ENCODE data around the gene DAPK1.

DAPK1 gene

DNA sequence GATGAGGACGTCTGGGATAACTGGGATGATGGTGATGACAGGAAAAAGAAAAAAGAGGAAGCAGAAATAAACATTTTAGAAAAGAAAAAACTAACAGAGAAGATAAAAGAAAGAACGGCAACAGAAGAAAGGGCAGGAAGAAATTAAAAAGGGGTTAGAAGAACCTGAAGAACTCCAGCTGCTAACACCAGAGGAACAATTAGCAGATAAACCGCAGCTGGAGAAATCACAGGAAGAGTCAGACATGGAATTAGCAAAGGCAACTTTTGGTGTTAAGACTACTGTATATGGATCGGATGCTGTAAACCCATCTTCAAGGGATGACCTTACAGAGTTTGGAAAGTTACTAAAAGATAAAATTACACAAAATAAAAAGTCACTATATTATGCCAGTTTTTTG is 243.7 kb downstream of the DAPK1 start (continued):
- TF ChIP-seq, protein P1, sequence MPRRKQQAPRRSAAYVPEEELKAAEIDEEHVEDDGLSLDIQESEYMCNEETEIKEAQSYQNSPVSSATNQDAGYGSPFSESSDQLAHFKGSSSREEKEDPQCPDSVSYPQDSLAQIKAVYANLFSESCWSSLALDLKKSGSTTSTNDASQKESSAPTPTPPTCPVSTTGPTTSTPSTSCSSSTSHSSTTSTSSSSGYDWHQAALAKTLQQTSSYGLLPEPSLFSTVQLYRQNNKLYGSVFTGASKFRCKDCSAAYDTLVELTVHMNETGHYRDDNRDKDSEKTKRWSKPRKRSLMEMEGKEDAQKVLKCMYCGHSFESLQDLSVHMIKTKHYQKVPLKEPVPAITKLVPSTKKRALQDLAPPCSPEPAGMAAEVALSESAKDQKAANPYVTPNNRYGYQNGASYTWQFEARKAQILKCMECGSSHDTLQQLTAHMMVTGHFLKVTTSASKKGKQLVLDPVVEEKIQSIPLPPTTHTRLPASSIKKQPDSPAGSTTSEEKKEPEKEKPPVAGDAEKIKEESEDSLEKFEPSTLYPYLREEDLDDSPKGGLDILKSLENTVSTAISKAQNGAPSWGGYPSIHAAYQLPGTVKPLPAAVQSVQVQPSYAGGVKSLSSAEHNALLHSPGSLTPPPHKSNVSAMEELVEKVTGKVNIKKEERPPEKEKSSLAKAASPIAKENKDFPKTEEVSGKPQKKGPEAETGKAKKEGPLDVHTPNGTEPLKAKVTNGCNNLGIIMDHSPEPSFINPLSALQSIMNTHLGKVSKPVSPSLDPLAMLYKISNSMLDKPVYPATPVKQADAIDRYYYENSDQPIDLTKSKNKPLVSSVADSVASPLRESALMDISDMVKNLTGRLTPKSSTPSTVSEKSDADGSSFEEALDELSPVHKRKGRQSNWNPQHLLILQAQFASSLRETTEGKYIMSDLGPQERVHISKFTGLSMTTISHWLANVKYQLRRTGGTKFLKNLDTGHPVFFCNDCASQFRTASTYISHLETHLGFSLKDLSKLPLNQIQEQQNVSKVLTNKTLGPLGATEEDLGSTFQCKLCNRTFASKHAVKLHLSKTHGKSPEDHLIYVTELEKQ (tag by site-specific recombination; IDR thresholded peaks at IDR 0.05; ENCODE audit: borderline replicate concordance): no peak
- no peak for TF ChIP-seq ZNF350 (tag by site-specific recombination; IDR thresholded peaks at IDR 0.05)

DNA sequence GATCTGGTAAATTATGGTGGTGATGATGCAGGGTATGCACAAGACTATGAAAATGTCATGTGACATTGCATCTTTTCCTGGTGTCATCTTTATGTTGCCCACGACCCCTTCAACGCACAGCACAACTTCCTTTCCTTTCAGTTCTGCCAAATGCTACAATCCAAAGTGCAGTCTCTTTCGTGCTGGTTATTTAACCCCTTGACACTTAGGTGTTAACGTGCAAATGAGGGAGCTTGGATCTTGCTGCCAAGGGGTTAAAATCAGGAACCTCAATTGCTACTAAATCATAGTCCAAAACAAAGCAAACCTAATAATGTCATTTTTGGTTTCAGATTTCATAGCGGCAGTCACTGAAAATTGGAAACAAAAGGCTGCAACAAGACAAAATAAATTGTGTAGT is 244.2 kb downstream of the DAPK1 start:
- no peaks in the 10 kb centered on the region for H3K4me1 ChIP-seq (ENCODE audit: control insufficient read depth, insufficient read depth, low read length)
- H3K36me3 ChIP-seq (ENCODE audit: control insufficient read depth in 2 of 2, insufficient read depth in 1 of 2, low read length in 2 of 2): no peaks in the 10 kb centered on the region
- CTCF ChIA-PET: no interaction called here
- TF ChIP-seq ZNF654 (tag by site-specific recombination; IDR thresholded peaks at IDR 0.05; ENCODE audit: low read depth) (no peak), ZNF664 (tag by site-specific recombination; IDR thresholded peaks at IDR 0.05) (no peak), REPIN1 (tag by site-specific recombination; IDR thresholded peaks at IDR 0.05; ENCODE audit: low read depth) (no peak), ZNF239 (tag by site-specific recombination; IDR thresholded peaks at IDR 0.05) (no peak), ZFHX2 (tag by site-specific recombination; conservative IDR thresholded peaks at IDR 0.05) (no peak), SCRT1 (tag by site-specific recombination; IDR thresholded peaks at IDR 0.05; ENCODE audit: borderline replicate concordance) (no peak), YY2 (tag by site-specific recombination; IDR thresholded peaks at IDR 0.05) (no peak), ZBTB8A (tag by site-specific recombination; IDR thresholded peaks at IDR 0.05) (no peak), TCF7L2 (IDR thresholded peaks at IDR 0.05; ENCODE audit: borderline replicate concordance, low read depth, low read length) (no peak), ZNF404 (tag by site-specific recombination; IDR thresholded peaks at IDR 0.05) (no peak), ZNF514 (tag by site-specific recombination; IDR thresholded peaks at IDR 0.05) (no peak), ZNF2 (tag by site-specific recombination; IDR thresholded peaks at IDR 0.05) (no peak), ZNF501 (tag by site-specific recombination; IDR thresholded peaks at IDR 0.05) (no peak), ZNF37A (tag by site-specific recombination; IDR thresholded peaks at IDR 0.05) (no peak)
- TF ChIP-seq, protein P2, sequence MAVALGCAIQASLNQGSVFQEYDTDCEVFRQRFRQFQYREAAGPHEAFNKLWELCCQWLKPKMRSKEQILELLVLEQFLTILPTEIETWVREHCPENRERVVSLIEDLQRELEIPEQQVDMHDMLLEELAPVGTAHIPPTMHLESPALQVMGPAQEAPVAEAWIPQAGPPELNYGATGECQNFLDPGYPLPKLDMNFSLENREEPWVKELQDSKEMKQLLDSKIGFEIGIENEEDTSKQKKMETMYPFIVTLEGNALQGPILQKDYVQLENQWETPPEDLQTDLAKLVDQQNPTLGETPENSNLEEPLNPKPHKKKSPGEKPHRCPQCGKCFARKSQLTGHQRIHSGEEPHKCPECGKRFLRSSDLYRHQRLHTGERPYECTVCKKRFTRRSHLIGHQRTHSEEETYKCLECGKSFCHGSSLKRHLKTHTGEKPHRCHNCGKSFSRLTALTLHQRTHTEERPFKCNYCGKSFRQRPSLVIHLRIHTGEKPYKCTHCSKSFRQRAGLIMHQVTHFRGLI (tag by site-specific recombination; IDR thresholded peaks at IDR 0.05): no peak
- TF ChIP-seq, protein P3, sequence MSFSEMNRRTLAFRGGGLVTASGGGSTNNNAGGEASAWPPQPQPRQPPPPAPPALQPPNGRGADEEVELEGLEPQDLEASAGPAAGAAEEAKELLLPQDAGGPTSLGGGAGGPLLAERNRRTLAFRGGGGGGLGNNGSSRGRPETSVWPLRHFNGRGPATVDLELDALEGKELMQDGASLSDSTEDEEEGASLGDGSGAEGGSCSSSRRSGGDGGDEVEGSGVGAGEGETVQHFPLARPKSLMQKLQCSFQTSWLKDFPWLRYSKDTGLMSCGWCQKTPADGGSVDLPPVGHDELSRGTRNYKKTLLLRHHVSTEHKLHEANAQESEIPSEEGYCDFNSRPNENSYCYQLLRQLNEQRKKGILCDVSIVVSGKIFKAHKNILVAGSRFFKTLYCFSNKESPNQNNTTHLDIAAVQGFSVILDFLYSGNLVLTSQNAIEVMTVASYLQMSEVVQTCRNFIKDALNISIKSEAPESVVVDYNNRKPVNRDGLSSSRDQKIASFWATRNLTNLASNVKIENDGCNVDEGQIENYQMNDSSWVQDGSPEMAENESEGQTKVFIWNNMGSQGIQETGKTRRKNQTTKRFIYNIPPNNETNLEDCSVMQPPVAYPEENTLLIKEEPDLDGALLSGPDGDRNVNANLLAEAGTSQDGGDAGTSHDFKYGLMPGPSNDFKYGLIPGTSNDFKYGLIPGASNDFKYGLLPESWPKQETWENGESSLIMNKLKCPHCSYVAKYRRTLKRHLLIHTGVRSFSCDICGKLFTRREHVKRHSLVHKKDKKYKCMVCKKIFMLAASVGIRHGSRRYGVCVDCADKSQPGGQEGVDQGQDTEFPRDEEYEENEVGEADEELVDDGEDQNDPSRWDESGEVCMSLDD (tag by site-specific recombination; IDR thresholded peaks at IDR 0.05): no peak
- TF ChIP-seq, protein P4, sequence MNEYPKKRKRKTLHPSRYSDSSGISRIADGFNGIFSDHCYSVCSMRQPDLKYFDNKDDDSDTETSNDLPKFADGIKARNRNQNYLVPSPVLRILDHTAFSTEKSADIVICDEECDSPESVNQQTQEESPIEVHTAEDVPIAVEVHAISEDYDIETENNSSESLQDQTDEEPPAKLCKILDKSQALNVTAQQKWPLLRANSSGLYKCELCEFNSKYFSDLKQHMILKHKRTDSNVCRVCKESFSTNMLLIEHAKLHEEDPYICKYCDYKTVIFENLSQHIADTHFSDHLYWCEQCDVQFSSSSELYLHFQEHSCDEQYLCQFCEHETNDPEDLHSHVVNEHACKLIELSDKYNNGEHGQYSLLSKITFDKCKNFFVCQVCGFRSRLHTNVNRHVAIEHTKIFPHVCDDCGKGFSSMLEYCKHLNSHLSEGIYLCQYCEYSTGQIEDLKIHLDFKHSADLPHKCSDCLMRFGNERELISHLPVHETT (tag by site-specific recombination; IDR thresholded peaks at IDR 0.05): no peak
- TF ChIP-seq, protein P5, sequence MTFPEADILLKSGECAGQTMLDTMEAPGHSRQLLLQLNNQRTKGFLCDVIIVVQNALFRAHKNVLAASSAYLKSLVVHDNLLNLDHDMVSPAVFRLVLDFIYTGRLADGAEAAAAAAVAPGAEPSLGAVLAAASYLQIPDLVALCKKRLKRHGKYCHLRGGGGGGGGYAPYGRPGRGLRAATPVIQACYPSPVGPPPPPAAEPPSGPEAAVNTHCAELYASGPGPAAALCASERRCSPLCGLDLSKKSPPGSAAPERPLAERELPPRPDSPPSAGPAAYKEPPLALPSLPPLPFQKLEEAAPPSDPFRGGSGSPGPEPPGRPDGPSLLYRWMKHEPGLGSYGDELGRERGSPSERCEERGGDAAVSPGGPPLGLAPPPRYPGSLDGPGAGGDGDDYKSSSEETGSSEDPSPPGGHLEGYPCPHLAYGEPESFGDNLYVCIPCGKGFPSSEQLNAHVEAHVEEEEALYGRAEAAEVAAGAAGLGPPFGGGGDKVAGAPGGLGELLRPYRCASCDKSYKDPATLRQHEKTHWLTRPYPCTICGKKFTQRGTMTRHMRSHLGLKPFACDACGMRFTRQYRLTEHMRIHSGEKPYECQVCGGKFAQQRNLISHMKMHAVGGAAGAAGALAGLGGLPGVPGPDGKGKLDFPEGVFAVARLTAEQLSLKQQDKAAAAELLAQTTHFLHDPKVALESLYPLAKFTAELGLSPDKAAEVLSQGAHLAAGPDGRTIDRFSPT (tag by site-specific recombination; IDR thresholded peaks at IDR 0.05): no peak
- H3K4me3 ChIP-seq (ENCODE audit: low read depth, low read length): no peak overlapping the region
- no peaks in the 10 kb centered on the region for H3K9me3 ChIP-seq (ENCODE audit: control insufficient read depth, insufficient read depth, low read depth, low read length)
- POLR2A ChIA-PET: no interaction called here
- no peak overlapping the region for H3K27ac ChIP-seq (ENCODE audit: extremely low read depth, low read depth, low read length)
